ENCODE data around the gene DTNB.
"Not testable (repeated sequence)": the region's sequence is repeated elsewhere in the genome, so short reads cannot be mapped to it uniquely, and the experiment has no call there.

DTNB gene

DNA sequence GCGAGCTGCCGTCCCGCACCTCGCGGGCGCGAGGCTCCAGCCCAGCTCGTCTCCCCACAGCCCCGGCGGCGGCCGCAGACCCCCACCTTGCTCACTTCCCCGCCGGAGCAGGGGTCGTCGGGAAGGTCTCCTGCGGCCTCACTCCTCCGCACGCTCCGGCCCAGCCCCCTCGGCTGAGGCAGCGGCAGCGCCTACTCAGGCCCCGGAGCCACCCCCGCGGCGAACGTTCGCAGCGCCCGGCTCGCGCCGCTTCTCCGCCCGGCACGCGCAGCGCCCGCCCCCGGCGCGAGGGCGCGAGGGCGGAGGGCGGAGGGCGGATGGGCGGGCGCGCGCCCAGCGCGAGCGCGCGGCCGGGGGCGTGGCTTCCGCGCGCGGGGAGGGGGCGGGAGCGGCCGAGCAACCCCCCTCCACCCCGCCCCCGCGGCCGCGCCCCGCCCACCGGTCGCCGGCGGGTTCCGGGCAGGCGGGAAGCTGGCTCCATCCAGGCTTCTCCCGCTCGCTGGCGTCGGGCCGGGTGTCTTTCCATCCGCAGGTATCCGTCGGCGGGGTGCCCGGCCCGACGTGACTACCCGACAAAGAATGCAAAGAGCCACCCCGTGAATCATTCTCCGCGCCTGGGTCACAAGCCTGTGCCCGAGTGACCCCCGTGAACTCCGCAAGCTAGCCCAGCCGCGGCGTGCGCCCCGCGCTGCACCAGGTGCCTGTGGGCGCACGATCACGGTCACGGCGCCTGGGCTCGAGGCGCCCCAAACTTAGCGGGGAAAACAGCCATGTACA lies at the start of gene DTNB:
Gene DTNB (minus strand): TSS at position 278 of the 777 bp plus-strand sequence. CDS start 20,917 bp downstream, outside the sequence.
- peak; percentile 77 for DNase-seq

GRCh38 chr2:25722224-25722623 lies 48.8 kb upstream of the DTNB start:
- no peak for DNase-seq

GRCh38 chr2:25720575-25720974 lies 47.2 kb upstream of the DTNB start:
- DNase-seq: no peak

GRCh38 chr2:25714740-25715139 lies 41.4 kb upstream of the DTNB start:
- no peak for DNase-seq

DNA sequence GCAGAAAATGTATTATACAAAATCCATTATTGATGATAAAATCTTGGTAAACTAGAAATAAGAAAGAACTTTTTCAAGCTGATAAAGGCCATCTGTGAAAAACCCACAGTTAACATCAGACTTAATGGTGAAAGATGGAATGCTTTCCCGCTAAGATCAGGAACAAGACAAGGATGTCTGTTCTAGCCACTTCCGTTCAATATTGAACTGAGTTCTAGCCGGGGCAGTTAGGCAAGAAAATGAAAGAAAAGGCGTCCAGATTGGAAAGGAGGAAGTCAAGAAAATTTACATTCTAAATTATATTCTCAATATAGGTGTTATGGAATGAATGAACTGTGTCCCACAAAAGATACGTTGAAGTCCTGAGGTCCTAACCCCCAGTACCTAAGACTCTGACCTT lies 39.1 kb upstream of the DTNB start:
- no peak for DNase-seq

DNA sequence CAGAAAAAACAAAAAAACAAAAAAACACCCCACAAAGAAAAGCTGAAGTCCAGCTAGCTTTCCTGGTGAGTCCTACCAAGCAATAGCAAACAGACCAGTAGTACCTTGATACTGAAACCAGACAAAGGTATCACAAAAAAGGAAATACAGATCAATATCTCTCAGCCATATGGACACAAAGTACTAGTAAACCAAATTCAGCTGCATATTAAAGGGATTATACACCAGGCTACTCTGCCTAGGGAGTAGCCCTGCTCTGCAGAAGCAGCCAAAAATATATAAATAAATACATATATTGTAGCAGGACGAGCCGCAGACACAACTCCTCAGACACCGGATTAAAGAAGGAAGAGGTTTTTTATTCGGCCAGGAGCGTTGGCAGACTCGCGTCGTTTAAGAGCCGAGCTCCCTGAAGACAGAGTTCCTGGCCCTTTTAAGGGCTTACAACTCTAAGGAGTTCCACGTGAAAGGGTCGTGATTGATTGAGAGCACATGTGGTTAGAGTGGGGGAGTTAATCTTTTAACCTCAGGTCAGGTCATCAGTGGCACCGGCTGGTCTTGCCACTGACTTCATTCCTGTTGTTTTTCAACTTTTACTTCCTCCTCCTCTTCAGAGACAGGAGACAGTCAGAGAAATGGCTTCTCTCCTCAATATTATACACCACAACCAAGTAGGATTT lies 38.4 kb upstream of the DTNB start:
- no peak for DNase-seq

GRCh38 chr2:25710750-25711149 lies 37.4 kb upstream of the DTNB start:
- no peak for DNase-seq

DNA sequence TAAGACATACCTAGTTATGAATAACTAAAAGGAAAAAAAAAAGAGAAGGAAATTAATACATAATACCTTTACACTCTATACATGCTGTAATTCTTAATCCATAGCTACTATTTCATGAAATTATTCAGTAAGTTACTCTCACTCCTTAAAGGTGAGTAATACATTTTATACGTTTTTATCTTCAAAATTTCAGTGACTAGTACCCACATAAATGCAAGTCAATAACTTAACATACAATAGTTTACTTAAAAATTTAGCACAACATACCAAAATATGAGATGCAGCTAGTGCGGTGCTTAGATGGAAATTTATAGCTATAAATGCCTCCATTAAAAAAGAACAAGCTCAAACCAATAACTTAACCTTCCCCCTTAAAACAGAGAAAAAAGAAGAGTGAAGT lies 36.0 kb upstream of the DTNB start:
- no peak for DNase-seq

DNA sequence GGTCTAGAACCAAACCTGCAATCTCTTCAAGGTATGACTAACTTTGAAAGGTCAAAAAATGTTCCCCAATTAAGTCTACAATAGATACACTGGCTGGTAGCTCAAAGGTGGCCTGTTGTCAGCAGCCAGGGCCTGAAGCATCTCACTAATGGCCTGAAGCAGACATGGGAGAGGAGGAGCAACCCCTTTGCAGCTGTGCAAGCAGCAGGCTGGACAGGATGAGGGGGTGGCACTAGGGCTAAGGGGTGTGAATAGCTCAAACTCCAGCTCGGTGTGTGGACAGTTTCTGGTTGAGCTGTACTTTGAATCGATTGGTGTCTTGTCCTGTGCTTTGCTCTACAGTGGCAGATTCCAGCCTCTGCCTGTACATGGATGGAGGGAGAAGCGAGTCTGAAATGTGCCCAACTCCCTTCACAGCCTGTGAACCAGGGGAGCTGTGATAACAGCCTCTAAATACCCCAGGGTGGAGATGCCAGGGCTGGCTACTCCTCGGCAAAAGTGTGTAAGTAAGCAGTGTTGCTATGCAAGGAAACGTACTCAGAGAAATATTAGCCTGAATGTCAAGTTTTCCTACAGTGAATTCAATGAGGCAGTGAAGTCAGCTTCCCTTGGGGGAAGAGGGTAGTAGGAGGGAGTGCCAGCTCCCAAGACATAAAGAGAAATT lies 34.7 kb upstream of the DTNB start:
- DNase-seq: no peak

- DNase-seq: not testable (repeated sequence)
Observed at GRCh38 chr2:25705575-25705974, 32.2 kb upstream of the DTNB start.

DNA sequence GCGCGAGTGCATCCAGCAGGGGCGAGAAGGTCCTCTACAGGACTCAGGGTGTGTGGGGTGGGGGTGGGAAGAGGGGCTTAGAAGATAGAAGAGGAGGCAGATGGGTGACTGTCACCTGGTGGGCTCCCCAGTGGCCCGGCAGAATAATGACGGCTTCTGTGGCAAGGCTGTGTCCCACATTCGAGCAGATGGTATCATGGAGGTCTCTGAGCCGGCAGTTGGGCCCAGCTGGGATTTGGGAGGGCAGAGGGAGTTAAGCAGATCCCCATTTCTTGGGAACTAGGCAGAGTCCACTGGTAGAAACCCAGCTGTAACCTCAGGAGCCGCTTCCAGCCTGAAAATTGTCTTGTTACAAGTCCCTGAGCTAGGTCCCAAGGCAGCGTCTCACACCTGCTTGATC lies 28.4 kb upstream of the DTNB start:
- no peak for DNase-seq

- no peak for DNase-seq
Observed at GRCh38 chr2:25700221-25700660, 26.9 kb upstream of the DTNB start.

DNA sequence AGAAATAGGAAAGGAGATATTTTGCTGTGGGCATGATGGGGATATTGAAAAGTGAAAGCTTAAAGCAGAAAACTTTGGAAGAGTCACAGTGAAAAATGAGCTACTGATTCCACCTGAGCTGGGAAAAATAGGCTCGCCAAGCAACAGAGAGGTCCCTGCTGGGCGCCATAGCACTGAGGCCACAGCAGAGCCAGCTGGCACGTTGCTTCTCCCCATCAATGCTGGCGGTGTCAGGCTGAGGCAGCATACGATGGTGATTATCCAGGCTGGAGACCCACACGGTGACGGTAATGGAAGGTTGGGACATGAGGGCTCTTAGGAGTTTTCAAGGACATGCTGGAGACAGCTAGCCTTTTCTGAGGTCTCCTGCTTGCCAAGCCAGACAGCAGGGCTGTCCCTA lies 25.8 kb upstream of the DTNB start:
- no peak for DNase-seq

DNA sequence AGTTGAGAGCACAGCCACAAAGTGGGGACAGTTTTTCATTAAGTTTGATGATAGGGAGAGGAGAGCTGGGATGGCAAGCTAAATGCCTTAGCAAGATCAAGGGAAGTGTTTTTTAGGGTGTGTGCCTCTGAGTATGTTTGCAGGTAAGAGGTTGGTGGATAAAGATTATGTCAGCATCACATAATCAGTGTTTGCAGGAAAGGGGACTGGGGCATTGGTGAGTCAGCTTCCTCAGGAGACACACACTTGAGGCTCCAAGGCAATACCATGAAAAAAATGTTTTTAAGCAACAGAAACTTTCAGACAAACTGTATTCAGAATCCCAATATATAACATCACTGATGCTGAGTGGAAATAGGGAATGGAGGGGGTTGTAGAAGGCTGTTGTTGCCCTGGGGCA lies 25.4 kb upstream of the DTNB start:
- DNase-seq: no peak

DNA sequence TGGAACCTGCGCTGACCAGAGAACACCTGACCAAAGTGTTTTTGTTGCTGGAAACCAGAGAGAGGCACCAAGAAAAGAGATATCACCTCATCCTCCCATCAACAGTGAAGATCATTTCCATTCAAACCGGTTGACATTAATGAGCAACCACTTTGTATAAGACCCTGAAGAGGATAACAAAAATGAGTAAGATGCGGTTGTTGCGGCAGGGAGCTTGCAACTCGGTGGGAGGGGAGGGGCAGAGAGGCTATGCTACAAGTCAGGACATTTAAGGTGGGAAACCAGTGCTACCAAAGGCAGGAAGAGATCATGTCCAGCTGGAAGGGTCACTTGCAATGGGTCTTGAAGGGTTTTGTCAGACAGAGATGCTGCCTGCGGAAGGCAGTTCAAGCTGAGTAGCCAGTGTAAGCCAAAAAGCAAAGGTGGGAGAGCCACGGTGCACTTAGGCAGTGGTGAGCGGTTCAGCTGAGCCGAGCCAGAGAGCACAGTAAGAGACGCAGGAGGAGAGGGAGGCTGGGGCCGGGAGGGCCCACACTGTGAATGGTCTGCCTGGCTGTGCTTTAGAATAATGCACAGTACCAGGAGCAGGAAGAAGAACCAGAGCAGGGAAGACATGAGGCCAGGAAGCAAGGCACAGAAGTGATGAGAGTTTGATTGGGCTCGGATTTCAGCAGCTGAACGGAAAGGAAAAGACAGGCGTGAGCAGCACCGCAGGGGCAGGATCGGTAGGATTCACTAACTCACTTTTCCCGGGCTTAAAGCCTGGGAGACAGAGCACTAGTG lies 24.4 kb upstream of the DTNB start:
- DNase-seq: no peak

GRCh38 chr2:25692737-25693445 lies 19.5 kb upstream of the DTNB start:
- DNase-seq: no peak

- no peak for DNase-seq
Observed at GRCh38 chr2:25692143-25692542, 18.8 kb upstream of the DTNB start.

DNA sequence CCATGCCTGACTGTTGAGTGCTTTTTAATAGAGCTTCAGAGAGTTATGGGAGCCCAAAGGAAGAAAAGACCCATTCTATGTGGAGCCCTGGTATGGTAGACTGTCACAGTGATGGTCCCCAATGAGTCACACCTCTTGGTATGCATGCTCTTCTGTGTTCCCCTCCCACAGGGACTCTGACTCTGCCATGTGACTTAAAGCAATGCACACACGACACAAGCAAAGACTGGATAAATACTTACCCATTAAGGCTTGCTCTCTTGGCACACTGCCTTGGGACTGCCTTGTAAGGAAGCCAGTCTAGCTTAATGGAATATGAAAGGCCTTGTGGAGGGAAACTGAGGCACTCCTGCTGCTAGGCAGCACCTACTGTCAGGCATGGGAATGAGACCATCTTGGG lies 16.7 kb upstream of the DTNB start:
- no peak for DNase-seq

GRCh38 chr2:25688236-25688635 lies 14.9 kb upstream of the DTNB start:
- no peak for DNase-seq

GRCh38 chr2:25685741-25686140 lies 12.4 kb upstream of the DTNB start:
- no peak for DNase-seq

GRCh38 chr2:25684577-25685473 lies 11.4 kb upstream of the DTNB start:
- DNase-seq: no peak
